Upper lobe of left lung (tissue), 6 donors: ENCODE data around the gene COQ7. TPM values are rescaled to one million over a fixed set of nuclear protein-coding genes. Genes with fewer than 3 reads are reported as not detected.

Source experiments
- ATAC-seq, 2 donors: fragments of 200-7000 bp; cut with Tn5 transposase; one replicate each; pipeline ENCODE4 v1.9.1; 2022; ENCODE audit warnings: mild to moderate bottlenecking in 2 of 2, moderate library complexity in 2 of 2; ENCODE audit not compliant: low FRiP score in 2 of 2
- DNase-seq, 2 donors: peaks; one replicate each; pipeline ENCODE4 v3.0.0-alpha.2; 2019 to 2020
- H3K27ac ChIP-seq, 4 donors: fragments of 200-600 bp; sonication (generic); one replicate each; pipeline ENCODE4 v1.5.1; 2016 to 2019
- H3K27me3 ChIP-seq, 4 donors: fragments of 200-600 bp; sonication (generic); one replicate each; pipeline ENCODE4 v1.5.1; 2017 to 2019
- H3K36me3 ChIP-seq, 4 donors: fragments of 200-600 bp; sonication (generic); one replicate each; pipeline ENCODE4 v1.5.1; 2016 to 2019
- H3K4me1 ChIP-seq, 4 donors: fragments of 200-600 bp; sonication (generic); one replicate each; pipeline ENCODE4 v1.5.1; 2018 to 2019
- H3K4me3 ChIP-seq, 4 donors: fragments of 200-600 bp; sonication (generic); one replicate each; pipeline ENCODE4 v1.5.1; 2017 to 2019; ENCODE audit warnings: mild to moderate bottlenecking in 2 of 4, moderate library complexity in 1 of 4
- H3K9me3 ChIP-seq, 4 donors: fragments of 200-600 bp; sonication (generic); one replicate each; pipeline ENCODE4 v1.5.1; 2018 to 2019
- EP300 ChIP-seq, 4 donors: sonication (generic); formaldehyde crosslinking; IDR thresholded peaks; one replicate each; pipeline ENCODE4 v1.5.1; 2017; ENCODE audit warnings: antibody characterized with exemption in 4 of 4, control low read depth in 2 of 4
- POLR2A ChIP-seq, 4 donors: fragments of 450-650 bp; IDR thresholded peaks; one replicate each; pipeline ENCODE4 v1.5.1; 2016 to 2017; ENCODE audit warnings: antibody characterized with exemption in 4 of 4, mild to moderate bottlenecking in 2 of 4
- POLR2AphosphoS5 ChIP-seq, 2 donors: sonication (generic); formaldehyde crosslinking; IDR thresholded peaks; one replicate each; pipeline ENCODE4 v1.5.1; 2017; ENCODE audit warnings: antibody characterized with exemption in 2 of 2
- WGBS, 2 donors: methylation state at CpG; one replicate each; pipeline ENCODE4 v1.1.5; 2017 to 2018; 5-methylcytosine and 5-hydroxymethylcytosine counted together
- total RNA-seq, 6 donors: library from RNA; depleted of rRNA in 4 of 6; stranded (reverse); fragments of >200 nt in 4 of 6; gene quantifications; one replicate each; pipeline versions ENCODE4 v1.1.0 to v1.2.1, GENCODE V29; 2016 to 2021
- TF ChIP-seq, protein P1 (sequence below), 6 experiments: fragments of 450-650 bp in 4 of 6; fragments of 200-600 bp in 2 of 6; sonication (generic) in 2 of 6; IDR thresholded peaks; one replicate each; pipeline ENCODE4 v1.5.1; 2016 to 2019; ENCODE audit warnings: antibody characterized with exemption in 6 of 6
- donor health status: DM: no; HTN: no; CAD: no; lungs with moderate emphysema.
- donor health status: DM: no; HTN: yes; CAD: no; lungs with severe emphysema.

The COQ7 gene
- total RNA-seq, 6 donors from 2014 or later: 14.6 to 41.9 (median 20.0) TPM

DNA sequence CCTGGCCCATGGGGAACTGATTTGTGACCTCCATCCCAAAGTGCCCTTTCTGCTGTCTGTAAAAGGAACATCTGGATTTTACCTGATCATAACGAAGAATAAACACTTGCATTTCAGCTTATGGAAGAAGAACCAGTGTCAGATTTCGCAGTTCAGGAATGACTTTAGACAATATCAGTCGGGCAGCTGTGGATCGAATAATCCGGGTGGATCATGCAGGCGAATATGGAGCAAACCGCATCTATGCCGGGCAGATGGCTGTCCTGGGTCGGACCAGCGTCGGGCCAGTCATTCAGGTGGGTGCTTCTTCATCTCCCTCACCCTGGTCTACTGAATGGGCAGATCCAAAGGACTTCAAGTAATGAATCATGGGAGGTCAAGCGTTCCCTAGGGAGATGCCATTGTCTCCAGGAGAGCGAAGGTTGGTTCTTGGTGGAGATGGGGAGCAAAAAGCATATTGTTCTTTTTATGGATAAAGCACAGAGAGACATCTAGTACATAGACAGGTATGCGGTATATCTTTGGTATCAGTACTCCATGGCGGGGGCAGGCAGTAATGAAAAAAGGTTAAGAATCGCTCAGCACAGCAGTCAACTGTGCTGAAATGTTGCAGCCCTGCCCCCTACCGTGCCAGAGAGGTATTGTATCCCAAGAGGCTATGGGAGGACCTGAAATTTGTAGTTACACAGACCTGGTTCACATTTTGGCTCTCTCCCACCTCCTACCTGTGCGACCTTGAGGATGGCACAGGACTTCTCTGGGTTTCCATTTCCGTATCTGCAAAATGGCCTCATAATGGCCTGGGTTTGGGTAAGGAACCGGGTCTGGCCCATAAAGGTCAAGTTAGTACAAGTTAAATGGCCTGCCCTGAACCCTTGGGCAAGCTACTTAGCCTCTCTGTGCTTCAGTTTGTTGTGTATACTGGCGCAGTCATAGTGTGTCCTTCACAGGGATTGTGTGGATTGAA is 4.7 kb downstream of the COQ7 start:
- H3K9me3 ChIP-seq: no peaks in the 10 kb centered on the region
- H3K4me3 ChIP-seq: no peak overlapping the region
- TF ChIP-seq, protein P1, sequence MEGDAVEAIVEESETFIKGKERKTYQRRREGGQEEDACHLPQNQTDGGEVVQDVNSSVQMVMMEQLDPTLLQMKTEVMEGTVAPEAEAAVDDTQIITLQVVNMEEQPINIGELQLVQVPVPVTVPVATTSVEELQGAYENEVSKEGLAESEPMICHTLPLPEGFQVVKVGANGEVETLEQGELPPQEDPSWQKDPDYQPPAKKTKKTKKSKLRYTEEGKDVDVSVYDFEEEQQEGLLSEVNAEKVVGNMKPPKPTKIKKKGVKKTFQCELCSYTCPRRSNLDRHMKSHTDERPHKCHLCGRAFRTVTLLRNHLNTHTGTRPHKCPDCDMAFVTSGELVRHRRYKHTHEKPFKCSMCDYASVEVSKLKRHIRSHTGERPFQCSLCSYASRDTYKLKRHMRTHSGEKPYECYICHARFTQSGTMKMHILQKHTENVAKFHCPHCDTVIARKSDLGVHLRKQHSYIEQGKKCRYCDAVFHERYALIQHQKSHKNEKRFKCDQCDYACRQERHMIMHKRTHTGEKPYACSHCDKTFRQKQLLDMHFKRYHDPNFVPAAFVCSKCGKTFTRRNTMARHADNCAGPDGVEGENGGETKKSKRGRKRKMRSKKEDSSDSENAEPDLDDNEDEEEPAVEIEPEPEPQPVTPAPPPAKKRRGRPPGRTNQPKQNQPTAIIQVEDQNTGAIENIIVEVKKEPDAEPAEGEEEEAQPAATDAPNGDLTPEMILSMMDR (IDR thresholded peaks at IDR 0.05): peak; percentile 59 to 76 (median 70)
- TF ChIP-seq EP300 (IDR thresholded peaks at IDR 0.05): no peak
- TF ChIP-seq POLR2AphosphoS5 (IDR thresholded peaks at IDR 0.05): no peak
- TF ChIP-seq POLR2A (IDR thresholded peaks at IDR 0.05): no peak
- peak in 1 of 2 donors; percentile 69 for DNase-seq
- H3K36me3 ChIP-seq: peaks cover 6 to 47% (median 25%) of the 10 kb centered on the region in 4 donors
- H3K4me1 ChIP-seq: peaks cover 10 to 15% (median 13%) of the 10 kb centered on the region in 4 donors
- 74 to 86% methylated on average over 20 to 21 of the region's 21 CpGs for WGBS, 2 donors
- peak overlapping the region in 1 of 4 donors; percentile 49 for H3K27ac ChIP-seq
- H3K27me3 ChIP-seq: no peaks in the 10 kb centered on the region
- no peak for ATAC-seq

DNA sequence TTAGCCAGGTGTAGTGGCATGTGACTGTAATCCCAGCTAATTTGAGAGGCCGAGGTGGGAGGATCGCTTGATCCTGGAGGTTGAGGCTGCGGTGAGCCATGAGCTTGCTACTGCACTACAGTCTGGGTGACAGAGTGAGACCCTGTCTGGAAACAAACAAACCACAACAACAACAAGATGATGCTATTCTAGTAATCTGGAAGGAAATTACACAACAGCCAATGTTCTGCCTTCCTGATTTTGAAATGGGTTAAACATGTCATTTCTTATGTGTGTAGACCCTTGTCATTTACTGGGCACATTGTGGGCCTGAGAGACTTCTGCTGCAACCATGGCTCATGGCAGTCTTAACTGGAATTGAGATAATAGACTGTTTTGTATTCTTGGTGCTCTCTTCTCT is 5.9 kb downstream of the COQ7 start:
- Histone ChIP-seq H3K4me1 (peaks cover 8 to 12% (median 10%) of the 10 kb centered on the region in 4 donors), H3K36me3 (peaks cover 9 to 58% (median 31%) of the 10 kb centered on the region in 4 donors), H3K27ac (peak overlapping the region in 1 of 4 donors; percentile 49), H3K27me3 (no peaks in the 10 kb centered on the region), H3K9me3 (no peaks in the 10 kb centered on the region), H3K4me3 (no peak overlapping the region)
- ATAC-seq (no peak), DNase-seq (no peak)
- WGBS, 2 donors: 86 to 95% methylated on average over 3 of the region's 3 CpGs
- TF ChIP-seq EP300 (IDR thresholded peaks at IDR 0.05) (no peak), POLR2A (IDR thresholded peaks at IDR 0.05) (no peak), POLR2AphosphoS5 (IDR thresholded peaks at IDR 0.05) (no peak)
- TF ChIP-seq, protein P1 (IDR thresholded peaks at IDR 0.05): no peak

DNA sequence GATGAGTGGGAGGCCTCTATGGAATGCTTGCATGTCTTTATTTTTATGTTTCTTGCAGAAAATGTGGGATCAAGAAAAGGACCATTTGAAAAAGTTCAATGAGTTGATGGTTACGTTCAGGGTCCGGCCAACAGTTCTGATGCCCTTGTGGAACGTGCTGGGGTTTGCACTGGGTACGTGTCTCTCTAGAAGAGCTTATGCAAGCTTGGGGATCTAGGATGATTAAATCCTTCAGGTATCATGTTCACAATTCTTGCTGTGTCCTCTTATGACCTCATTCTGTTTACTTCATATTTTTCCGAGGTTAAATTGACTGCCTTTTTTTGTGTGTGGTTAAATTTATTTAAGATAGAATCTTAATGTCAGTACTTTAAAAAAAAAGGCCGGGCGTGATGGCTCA is 6.4 kb downstream of the COQ7 start:
- ATAC-seq: no peak
- no peak for DNase-seq
- TF ChIP-seq POLR2A (IDR thresholded peaks at IDR 0.05) (no peak), EP300 (IDR thresholded peaks at IDR 0.05) (no peak), POLR2AphosphoS5 (IDR thresholded peaks at IDR 0.05) (no peak)
- TF ChIP-seq, protein P1 (IDR thresholded peaks at IDR 0.05): no peak
- WGBS, 2 donors: 78 to 88% methylated on average over 7 of the region's 7 CpGs
- Histone ChIP-seq H3K4me3 (no peak overlapping the region), H3K27me3 (no peaks in the 10 kb centered on the region), H3K27ac (no peak overlapping the region), H3K4me1 (peaks cover 3 to 7% (median 5%) of the 10 kb centered on the region in 4 donors), H3K36me3 (peaks cover 9 to 63% (median 37%) of the 10 kb centered on the region in 4 donors), H3K9me3 (no peaks in the 10 kb centered on the region)

- TF ChIP-seq POLR2AphosphoS5 (IDR thresholded peaks at IDR 0.05) (no peak), EP300 (IDR thresholded peaks at IDR 0.05) (no peak), POLR2A (IDR thresholded peaks at IDR 0.05) (no peak)
- TF ChIP-seq, protein P1 (IDR thresholded peaks at IDR 0.05): no peak
- Histone ChIP-seq H3K27me3 (no peaks in the 10 kb centered on the region), H3K36me3 (peaks cover 9 to 72% (median 41%) of the 10 kb centered on the region in 4 donors), H3K4me3 (no peak overlapping the region), H3K4me1 (no peaks in the 10 kb centered on the region), H3K9me3 (no peaks in the 10 kb centered on the region), H3K27ac (no peak overlapping the region)
- DNase-seq (no peak), ATAC-seq (no peak)
- 96% methylated on average over 12 of the region's 12 CpGs for WGBS, 2 donors
Measured at GRCh38 chr16:19075511-19075910, 8.1 kb downstream of the COQ7 start.
